Measurements from ENCODE around the gene INPP4A.

DNA sequence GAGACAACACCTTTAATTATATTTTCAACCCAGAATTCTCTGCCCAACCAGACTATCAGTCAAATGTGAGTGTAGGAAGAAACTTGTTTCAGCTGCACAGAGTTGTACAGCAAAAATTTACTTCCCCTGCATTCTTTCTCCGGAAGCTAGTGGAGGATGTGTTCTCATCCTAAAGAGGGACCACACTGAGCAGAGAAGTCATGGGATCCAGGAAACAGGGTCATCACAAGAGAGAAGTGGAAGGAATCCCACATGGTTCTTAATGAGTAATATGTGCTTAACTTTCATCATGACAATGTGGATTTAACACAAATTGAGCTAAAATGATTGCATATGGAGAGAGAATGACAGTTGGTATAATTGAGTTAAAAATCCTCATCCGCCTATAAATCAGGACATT lies 78.2 kb downstream of the INPP4A start:
- TF ChIP-seq SRSF4 (IDR thresholded peaks at IDR 0.05; ENCODE audit: low read depth, low read length, poor library complexity, severe bottlenecking), result no peak
- TF ChIP-seq, protein P1, sequence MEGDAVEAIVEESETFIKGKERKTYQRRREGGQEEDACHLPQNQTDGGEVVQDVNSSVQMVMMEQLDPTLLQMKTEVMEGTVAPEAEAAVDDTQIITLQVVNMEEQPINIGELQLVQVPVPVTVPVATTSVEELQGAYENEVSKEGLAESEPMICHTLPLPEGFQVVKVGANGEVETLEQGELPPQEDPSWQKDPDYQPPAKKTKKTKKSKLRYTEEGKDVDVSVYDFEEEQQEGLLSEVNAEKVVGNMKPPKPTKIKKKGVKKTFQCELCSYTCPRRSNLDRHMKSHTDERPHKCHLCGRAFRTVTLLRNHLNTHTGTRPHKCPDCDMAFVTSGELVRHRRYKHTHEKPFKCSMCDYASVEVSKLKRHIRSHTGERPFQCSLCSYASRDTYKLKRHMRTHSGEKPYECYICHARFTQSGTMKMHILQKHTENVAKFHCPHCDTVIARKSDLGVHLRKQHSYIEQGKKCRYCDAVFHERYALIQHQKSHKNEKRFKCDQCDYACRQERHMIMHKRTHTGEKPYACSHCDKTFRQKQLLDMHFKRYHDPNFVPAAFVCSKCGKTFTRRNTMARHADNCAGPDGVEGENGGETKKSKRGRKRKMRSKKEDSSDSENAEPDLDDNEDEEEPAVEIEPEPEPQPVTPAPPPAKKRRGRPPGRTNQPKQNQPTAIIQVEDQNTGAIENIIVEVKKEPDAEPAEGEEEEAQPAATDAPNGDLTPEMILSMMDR (CRISPR knock-in tag; IDR thresholded peaks at IDR 0.05), result no peak
- TF ChIP-seq POLR2AphosphoS5 (IDR thresholded peaks at IDR 0.05; ENCODE audit: low read depth, low read length), result no peak
